SK-N-SH treated with all-trans-retinoic acid at 6 μM for 48 hours (cell line): ENCODE measurements around the gene UNKL.

Experiments
- ATAC-seq: fragments of 200-7000 bp; cut with Tn5 transposase; 3 replicates; pipeline ENCODE4 v1.9.1; 2020; ENCODE audit warnings: mild to moderate bottlenecking, moderate library complexity
- ARNTL ChIP-seq: fragments of 450-650 bp; formaldehyde crosslinking; IDR thresholded peaks from 2 replicates; pipeline ENCODE4 v1.5.0; 2020; ENCODE audit warnings: low read depth, mild to moderate bottlenecking, moderate library complexity, borderline replicate concordance
- BACH2 ChIP-seq: fragments of 250-450 bp; sonication (Bioruptor Pico); IDR thresholded peaks from 2 replicates; pipeline ENCODE4 v1.9.0; 2021; ENCODE audit warnings: mild to moderate bottlenecking, borderline replicate concordance
- ESRRG ChIP-seq: fragments of 250-450 bp; sonication (Bioruptor Pico); IDR thresholded peaks from 2 replicates; pipeline ENCODE4 v1.6.1; 2021; ENCODE audit warnings: mild to moderate bottlenecking
- OSR1 ChIP-seq: fragments of 250-450 bp; sonication (Bioruptor Pico); IDR thresholded peaks from 2 replicates; pipeline ENCODE4 v1.8.0; 2022; ENCODE audit warnings: moderate library complexity, mild to moderate bottlenecking, inconsistent platforms
- PPARA ChIP-seq: fragments of 250-450 bp; sonication (Bioruptor Pico); IDR thresholded peaks from 2 replicates; pipeline ENCODE4 v1.5.0; 2020; ENCODE audit warnings: mild to moderate bottlenecking, borderline replicate concordance
- RARB ChIP-seq: fragments of 250-450 bp; sonication (Bioruptor Pico); IDR thresholded peaks from 2 replicates; pipeline ENCODE4 v1.8.0; 2021; ENCODE audit warnings: mild to moderate bottlenecking, moderate library complexity
- SNAI2 ChIP-seq: fragments of 250-450 bp; sonication (Bioruptor Pico); IDR thresholded peaks from 2 replicates; pipeline ENCODE4 v1.5.0; 2020; ENCODE audit warnings: mild to moderate bottlenecking, moderate library complexity
- TCF4 ChIP-seq: fragments of 250-450 bp; sonication (Bioruptor Pico); IDR thresholded peaks from 2 replicates; pipeline ENCODE4 v1.8.0; 2021; ENCODE audit warnings: mild to moderate bottlenecking, moderate library complexity, borderline replicate concordance
- TOX ChIP-seq: fragments of 250-450 bp; sonication (Bioruptor Pico); IDR thresholded peaks from 2 replicates; pipeline ENCODE4 v1.8.0; 2021; ENCODE audit warnings: mild to moderate bottlenecking, moderate library complexity, borderline replicate concordance
- ZC3H10 ChIP-seq: fragments of 250-450 bp; sonication (Bioruptor Pico); IDR thresholded peaks from 2 replicates; pipeline ENCODE4 v1.5.1; 2021; ENCODE audit warnings: mild to moderate bottlenecking, moderate library complexity
- ZFP3 ChIP-seq: fragments of 250-450 bp; sonication (Bioruptor Pico); IDR thresholded peaks from 2 replicates; pipeline ENCODE4 v1.5.0; 2020; ENCODE audit warnings: mild to moderate bottlenecking, moderate library complexity
- ZFP30 ChIP-seq: fragments of 450-650 bp; formaldehyde crosslinking; IDR thresholded peaks from 2 replicates; pipeline ENCODE4 v1.5.0; 2022; ENCODE audit warnings: mild to moderate bottlenecking, moderate library complexity
- ZNF565 ChIP-seq: fragments of 450-650 bp; formaldehyde crosslinking; conservative IDR thresholded peaks from 2 replicates; pipeline ENCODE4 v1.5.0; 2020; ENCODE audit warnings: low read depth, mild to moderate bottlenecking, moderate library complexity
- ZNF70 ChIP-seq: fragments of 450-650 bp; formaldehyde crosslinking; IDR thresholded peaks from 2 replicates; pipeline ENCODE4 v1.5.0; 2020; ENCODE audit warnings: mild to moderate bottlenecking, moderate library complexity
- ZNF8 ChIP-seq: fragments of 450-650 bp; formaldehyde crosslinking; IDR thresholded peaks from 2 replicates; pipeline ENCODE4 v1.5.0; 2020; ENCODE audit warnings: mild to moderate bottlenecking, moderate library complexity
- TF ChIP-seq, protein P1 (sequence below): fragments of 250-450 bp; sonication (Bioruptor Pico); IDR thresholded peaks from 2 replicates; pipeline ENCODE4 v1.8.0; 2020; ENCODE audit warnings: mild to moderate bottlenecking, moderate library complexity, borderline replicate concordance
- TF ChIP-seq, protein P2 (sequence below): fragments of 250-450 bp; sonication (Bioruptor Pico); IDR thresholded peaks from 2 replicates; pipeline ENCODE4 v1.5.1; 2020; ENCODE audit warnings: low read depth, mild to moderate bottlenecking, moderate library complexity
- TF ChIP-seq, protein P3 (sequence below): fragments of 250-450 bp; sonication (Bioruptor Pico); IDR thresholded peaks from 2 replicates; pipeline ENCODE4 v1.5.0; 2020; ENCODE audit warnings: mild to moderate bottlenecking, moderate library complexity
- TF ChIP-seq, protein P4 (sequence below): fragments of 250-450 bp; sonication (Bioruptor Pico); IDR thresholded peaks from 2 replicates; pipeline ENCODE4 v1.5.1; 2021; ENCODE audit warnings: mild to moderate bottlenecking, moderate library complexity
- TF ChIP-seq, protein P5 (sequence below): fragments of 250-450 bp; sonication (Bioruptor Pico); IDR thresholded peaks from 2 replicates; pipeline ENCODE4 v1.8.0; 2021; ENCODE audit warnings: low read depth, mild to moderate bottlenecking, moderate library complexity, borderline replicate concordance

UNKL gene

DNA sequence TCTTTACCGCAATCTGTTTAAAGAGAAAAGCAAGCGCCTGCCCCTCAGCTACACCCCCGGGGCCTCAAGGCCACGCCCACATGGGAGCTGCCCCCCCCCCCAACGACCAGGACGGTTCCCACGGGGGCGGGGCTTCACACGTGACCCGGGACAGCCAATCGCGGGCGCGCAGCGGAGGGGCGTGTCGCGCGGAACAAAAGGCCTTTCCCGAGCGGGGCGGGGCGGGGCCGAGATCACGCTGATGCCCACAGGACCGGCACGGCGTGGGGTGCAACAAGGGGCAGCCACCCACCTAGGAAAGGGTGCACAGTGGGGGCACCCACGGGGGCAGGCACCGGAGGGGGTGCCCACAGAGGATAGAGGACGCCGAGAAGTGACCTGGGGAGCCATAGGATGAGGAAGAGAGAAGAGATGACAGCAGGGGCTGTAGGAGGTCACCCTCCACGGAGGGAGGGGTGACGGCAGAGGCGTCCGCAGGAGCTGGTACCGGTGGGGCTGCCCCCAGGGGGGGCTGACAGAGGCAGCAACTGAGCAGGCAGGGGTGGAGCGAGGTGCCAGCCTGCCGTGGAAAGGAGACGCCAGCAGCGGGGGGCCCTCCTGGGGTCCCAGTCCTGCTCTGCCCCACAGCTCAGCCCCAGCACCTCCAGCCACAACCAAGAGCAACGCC, 6.2 kb downstream of the UNKL start:
- peak; percentile 95 for ATAC-seq
- no peak for TF ChIP-seq OSR1 (CRISPR knock-in tag)
- TF ChIP-seq, protein P1, sequence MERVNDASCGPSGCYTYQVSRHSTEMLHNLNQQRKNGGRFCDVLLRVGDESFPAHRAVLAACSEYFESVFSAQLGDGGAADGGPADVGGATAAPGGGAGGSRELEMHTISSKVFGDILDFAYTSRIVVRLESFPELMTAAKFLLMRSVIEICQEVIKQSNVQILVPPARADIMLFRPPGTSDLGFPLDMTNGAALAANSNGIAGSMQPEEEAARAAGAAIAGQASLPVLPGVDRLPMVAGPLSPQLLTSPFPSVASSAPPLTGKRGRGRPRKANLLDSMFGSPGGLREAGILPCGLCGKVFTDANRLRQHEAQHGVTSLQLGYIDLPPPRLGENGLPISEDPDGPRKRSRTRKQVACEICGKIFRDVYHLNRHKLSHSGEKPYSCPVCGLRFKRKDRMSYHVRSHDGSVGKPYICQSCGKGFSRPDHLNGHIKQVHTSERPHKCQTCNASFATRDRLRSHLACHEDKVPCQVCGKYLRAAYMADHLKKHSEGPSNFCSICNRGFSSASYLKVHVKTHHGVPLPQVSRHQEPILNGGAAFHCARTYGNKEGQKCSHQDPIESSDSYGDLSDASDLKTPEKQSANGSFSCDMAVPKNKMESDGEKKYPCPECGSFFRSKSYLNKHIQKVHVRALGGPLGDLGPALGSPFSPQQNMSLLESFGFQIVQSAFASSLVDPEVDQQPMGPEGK: peak; percentile 95

DNA sequence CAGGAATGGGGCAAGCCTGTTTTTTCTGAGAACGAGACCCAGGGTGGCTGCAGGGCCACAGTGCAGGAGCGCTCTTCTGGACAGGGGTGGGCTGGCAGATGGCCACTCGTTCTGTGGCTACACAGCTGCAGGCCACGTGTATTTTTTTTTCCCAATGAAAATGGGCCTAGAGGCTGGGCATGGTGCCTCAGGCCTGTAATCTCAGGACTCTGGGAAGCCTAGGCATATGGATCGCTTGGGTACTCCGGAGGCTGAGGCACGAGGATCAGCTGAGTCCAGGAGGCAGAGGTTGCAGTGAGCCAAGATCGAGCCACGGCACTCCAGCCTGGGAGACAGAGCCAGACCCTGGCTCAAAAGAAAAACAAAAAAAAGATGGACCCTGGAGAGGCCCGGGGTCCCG, 6.8 kb downstream of the UNKL start:
- ATAC-seq: no peak; the same call in 2 of the 3 replicates
- TF ChIP-seq ZNF8 (no peak), ESRRG (CRISPR knock-in tag) (no peak), ZFP3 (no peak), ZNF70 (CRISPR knock-in tag) (no peak), OSR1 (CRISPR knock-in tag) (no peak)

DNA sequence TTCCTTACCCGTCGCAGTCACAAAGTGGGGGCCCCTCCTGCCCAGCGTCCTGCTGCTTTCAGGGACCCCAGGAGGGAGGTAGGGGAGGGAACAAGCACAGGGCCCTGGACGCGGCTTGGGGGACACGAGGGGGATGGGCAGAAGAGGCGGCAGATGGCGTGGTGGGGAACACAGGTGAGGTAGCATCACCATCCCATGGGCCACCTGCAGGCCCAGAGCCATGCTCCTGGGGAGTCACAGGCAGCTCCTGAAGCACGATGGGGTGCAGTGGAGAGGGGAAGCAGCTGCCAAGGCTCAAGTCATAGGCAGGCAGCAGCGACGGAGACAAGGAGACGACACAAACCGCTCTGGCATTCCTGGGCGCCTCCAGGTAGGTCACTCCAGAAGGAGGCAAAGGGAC, 10.8 kb downstream of the UNKL start:
- no peak for ATAC-seq

More for the DNA sequence above, 10.8 kb downstream of the UNKL start:
- no peak for TF ChIP-seq ZNF565 (CRISPR knock-in tag)
- no peak for TF ChIP-seq RARB (CRISPR knock-in tag)
- no peak for TF ChIP-seq PPARA (CRISPR knock-in tag)
- TF ChIP-seq, protein P1: no peak
- TF ChIP-seq ZNF8: no peak
- no peak for TF ChIP-seq ZFP3
- no peak for TF ChIP-seq ZFP30
- TF ChIP-seq, protein P2, sequence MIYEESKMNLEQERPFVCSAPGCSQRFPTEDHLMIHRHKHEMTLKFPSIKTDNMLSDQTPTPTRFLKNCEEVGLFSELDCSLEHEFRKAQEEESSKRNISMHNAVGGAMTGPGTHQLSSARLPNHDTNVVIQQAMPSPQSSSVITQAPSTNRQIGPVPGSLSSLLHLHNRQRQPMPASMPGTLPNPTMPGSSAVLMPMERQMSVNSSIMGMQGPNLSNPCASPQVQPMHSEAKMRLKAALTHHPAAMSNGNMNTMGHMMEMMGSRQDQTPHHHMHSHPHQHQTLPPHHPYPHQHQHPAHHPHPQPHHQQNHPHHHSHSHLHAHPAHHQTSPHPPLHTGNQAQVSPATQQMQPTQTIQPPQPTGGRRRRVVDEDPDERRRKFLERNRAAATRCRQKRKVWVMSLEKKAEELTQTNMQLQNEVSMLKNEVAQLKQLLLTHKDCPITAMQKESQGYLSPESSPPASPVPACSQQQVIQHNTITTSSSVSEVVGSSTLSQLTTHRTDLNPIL (CRISPR knock-in tag): no peak
- no peak for TF ChIP-seq BACH2 (CRISPR knock-in tag)
- TF ChIP-seq, protein P3, sequence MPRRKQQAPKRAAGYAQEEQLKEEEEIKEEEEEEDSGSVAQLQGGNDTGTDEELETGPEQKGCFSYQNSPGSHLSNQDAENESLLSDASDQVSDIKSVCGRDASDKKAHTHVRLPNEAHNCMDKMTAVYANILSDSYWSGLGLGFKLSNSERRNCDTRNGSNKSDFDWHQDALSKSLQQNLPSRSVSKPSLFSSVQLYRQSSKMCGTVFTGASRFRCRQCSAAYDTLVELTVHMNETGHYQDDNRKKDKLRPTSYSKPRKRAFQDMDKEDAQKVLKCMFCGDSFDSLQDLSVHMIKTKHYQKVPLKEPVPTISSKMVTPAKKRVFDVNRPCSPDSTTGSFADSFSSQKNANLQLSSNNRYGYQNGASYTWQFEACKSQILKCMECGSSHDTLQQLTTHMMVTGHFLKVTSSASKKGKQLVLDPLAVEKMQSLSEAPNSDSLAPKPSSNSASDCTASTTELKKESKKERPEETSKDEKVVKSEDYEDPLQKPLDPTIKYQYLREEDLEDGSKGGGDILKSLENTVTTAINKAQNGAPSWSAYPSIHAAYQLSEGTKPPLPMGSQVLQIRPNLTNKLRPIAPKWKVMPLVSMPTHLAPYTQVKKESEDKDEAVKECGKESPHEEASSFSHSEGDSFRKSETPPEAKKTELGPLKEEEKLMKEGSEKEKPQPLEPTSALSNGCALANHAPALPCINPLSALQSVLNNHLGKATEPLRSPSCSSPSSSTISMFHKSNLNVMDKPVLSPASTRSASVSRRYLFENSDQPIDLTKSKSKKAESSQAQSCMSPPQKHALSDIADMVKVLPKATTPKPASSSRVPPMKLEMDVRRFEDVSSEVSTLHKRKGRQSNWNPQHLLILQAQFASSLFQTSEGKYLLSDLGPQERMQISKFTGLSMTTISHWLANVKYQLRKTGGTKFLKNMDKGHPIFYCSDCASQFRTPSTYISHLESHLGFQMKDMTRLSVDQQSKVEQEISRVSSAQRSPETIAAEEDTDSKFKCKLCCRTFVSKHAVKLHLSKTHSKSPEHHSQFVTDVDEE (CRISPR knock-in tag): no peak
- no peak for TF ChIP-seq ESRRG (CRISPR knock-in tag)
- TF ChIP-seq, protein P4, sequence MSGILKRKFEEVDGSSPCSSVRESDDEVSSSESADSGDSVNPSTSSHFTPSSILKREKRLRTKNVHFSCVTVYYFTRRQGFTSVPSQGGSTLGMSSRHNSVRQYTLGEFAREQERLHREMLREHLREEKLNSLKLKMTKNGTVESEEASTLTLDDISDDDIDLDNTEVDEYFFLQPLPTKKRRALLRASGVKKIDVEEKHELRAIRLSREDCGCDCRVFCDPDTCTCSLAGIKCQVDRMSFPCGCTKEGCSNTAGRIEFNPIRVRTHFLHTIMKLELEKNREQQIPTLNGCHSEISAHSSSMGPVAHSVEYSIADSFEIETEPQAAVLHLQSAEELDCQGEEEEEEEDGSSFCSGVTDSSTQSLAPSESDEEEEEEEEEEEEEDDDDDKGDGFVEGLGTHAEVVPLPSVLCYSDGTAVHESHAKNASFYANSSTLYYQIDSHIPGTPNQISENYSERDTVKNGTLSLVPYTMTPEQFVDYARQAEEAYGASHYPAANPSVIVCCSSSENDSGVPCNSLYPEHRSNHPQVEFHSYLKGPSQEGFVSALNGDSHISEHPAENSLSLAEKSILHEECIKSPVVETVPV: no peak
- TF ChIP-seq TOX (CRISPR knock-in tag): no peak
- no peak for TF ChIP-seq ZNF70 (CRISPR knock-in tag)
- TF ChIP-seq SNAI2 (CRISPR knock-in tag): no peak
- no peak for TF ChIP-seq ARNTL (CRISPR knock-in tag)
- TF ChIP-seq, protein P5, sequence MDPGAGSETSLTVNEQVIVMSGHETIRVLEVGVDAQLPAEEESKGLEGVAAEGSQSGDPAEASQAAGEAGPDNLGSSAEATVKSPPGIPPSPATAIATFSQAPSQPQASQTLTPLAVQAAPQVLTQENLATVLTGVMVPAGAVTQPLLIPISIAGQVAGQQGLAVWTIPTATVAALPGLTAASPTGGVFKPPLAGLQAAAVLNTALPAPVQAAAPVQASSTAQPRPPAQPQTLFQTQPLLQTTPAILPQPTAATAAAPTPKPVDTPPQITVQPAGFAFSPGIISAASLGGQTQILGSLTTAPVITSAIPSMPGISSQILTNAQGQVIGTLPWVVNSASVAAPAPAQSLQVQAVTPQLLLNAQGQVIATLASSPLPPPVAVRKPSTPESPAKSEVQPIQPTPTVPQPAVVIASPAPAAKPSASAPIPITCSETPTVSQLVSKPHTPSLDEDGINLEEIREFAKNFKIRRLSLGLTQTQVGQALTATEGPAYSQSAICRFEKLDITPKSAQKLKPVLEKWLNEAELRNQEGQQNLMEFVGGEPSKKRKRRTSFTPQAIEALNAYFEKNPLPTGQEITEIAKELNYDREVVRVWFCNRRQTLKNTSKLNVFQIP (CRISPR knock-in tag): no peak
- no peak for TF ChIP-seq TCF4 (CRISPR knock-in tag)
- no peak for TF ChIP-seq ZC3H10 (CRISPR knock-in tag)
